ENCODE measurements around the gene CIC.

CIC gene

DNA sequence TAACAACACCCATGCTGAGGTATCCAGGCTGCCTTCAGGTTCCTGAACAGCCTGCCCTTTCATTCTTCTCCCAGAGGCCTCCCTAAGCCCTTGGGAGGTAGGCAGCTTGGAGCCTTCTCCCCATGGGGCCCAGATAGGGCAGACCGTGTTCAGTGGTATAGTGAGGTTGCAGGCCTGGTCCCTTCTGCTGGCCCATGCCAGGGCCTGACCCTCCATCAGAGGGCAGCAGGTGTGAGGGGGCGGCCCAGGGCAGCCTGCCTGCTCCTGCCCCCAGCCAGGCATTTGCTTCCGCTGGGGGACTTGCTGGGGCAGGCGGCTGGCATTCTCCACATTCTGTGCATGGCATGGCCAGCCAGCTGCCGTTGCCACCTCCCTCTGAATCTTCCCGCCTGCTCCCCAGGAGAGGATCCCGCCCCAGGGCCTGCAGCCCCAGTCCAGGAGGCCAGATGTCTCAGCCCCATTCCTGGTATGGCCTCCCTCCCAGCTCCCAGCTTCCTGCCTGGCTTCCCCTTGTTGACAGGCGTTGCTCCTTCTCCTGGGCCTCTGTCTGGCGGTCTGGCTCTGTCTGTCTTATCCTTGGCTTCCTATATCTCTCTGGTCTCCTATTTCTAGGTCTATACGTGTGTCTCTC, 8.9 kb downstream of the CIC start:
- ATAC-seq (no peak), DNase-seq (no peak)

DNA sequence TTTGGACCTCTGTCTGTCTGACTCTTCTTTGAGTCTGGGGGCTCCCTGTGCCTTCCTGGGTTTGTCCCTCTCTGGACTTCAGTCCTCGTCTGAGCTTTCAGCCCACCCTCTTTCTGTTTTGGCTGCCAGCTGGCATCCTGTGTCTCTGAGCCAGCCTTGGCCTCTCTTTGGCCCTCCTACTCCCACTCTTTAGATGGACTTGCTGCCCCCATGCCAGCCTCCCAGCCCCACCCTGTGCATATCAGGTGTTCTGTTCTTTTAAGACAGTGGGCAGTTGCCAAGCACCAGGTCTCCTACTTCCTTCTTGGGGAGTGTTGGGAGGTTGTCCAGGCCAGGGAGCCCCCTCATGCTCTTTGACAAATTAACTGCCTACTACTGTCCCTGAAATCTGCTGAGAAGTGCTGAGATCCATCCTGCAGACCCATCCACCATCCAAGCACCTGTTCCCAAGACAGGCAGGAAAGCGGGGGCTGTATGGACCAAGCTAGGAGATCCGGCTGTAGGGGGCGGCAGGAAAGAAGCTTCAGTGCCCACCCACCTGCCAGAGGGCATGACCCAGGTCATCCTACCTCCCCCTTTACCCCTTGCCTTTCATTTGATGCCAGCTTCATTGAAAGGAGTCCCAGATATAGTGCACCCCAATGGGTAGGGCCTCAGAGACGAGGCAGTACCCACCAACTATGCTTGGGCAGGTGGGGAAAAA, 9.6 kb downstream of the CIC start:
- no peak for ATAC-seq
- DNase-seq = no peak

DNA sequence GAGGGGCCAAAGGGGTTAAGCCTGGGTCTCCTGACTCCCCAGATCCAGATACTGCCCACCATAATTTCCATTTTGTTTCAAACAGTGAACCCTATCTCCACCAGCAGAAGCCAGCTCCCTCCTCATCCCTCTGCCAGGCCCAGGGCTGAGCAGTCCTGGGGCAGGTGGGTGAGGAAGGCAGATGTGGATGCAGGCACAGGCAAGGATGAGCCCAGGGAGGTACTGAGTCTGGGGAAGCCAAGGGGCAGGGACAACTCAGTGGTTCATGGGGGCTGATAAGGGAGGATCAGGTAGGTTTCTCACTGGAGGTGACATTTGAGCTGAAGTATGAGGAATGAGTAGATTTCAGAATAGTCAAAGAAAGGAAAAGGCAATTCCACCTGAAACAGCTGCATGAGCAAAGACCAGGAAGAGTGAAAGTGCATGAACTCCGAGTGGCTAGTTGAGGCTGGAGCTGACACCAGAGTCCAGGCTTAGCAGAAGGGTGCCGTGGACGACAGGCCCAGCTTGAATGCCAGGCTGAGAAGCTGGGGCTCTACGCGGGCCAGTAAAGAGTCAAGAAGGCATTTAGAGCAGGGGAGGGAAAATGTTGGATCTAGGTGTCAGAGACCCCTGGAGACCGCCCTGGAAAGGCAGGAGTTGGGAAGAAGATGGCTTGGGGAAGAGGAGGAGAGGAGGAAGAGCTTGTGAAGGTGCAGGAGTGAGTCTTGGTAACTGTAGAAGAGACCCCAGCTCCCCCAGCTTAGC, 10.3 kb downstream of the CIC start:
- ATAC-seq (no peak), DNase-seq (no peak)

DNA sequence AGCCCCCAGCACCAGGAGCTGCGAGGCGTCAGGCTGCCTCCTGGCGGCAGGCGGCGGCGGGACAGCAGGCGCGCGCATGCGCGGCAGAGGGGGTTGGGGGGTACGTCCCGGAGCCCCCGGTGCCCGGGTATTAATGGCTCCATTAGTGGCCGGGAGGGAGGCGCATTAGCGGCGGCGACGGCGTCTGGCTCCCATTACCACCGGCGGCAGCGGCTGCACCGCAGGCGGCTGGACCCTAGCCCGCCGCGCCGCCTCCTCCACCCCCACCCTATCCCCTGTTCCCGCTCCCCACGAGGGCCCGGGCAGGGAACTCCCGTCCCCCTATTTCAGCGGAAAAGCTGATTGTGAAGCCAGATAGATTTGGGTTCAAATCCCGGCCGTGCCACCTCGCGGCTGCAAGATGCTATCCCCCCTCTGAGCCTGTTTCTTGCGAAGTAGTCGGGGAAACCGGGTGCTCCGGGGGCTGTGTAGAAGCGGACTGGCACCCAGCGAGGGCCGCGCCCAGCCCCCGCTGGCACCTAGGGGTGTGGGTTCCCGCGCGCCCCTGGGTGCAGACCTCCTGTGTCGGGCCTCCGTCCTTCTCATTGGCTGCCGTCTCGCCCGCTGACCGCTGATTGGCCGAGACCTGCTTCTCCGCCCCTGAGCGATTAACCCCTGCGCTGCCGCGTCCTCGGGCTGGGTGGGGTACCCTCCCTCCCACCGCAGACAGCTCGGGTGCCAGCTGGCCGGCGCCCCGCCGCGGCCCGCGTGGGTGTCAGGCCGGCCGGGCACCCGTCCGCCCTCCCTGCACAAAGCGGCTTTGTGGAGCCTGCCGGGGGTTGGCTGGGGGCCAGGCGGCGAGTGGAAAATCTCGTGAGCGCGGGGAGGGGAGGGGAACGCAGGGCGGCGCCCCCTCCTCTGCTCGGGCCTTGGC, 11.1 kb downstream of the CIC start:
- DNase-seq = peak; percentile 91

DNA sequence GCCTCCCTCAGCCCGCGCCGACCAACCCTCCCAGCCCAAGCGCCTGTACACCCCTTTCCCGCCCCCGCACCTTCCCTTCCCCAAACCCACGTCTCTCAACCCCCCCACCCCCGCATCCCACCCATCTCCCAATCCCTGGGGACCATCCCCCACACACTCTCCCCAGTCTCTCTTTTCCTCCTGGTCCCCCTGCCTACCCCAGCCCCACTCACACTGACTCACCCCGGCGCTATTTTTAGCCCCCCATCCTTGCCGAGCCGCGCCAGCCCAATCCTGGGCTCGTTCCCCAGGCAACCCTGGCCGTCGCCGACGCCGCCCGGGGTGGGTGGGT, 11.7 kb downstream of the CIC start:
- peak; percentile 56 for DNase-seq
- ATAC-seq = no peak

More for the DNA sequence above, 11.1 kb downstream of the CIC start:
- peak; percentile 44 for ATAC-seq

- peak; percentile 47 for DNase-seq
- no peak for ATAC-seq
Measured at GRCh38 chr19:42281146-42281826, 12.2 kb downstream of the CIC start.

DNA sequence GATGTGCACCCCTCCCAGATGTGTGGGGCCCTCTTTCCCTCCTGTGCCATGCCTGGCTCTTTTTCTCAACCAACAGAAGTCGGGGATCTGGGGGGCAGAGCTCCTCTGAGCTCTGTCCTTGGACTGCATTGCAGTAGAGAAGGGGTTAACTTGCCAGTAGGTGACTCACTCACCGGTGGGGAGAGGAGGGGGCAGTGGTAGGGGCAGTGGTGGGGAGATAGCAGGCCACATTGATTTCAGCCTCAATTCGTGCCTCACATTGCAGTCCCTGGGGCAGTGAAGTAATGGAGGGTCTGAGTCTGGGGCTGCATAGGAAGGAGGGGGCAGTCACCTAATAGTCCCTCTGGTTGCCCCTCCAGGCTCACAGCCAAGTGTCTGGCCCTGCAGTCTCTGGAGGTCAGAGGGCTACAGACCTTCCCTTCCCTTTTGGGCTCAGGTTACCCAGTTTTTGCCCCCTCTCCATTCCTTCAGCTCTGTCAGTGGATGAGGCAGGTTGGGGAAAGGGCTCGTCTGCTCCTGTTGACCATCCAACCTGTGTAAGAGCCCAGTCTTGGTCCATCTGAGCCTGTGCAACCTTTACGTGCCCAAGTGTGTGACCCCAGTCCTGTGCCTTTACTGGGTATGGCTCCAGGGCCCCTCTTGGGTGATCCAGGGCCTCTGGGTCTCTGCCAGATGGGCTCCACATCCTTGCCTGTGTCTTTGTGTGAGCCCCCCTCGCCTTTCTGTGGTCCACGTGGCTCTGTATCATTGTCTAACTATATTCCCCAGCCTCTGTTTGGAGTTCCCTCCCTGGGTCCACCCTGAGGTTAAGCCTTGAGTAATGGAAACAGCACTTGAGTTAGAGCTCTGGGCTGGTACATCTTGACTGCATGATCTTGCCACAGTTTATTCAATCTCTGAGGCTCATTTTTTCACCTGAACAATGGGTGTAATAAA, 13.0 kb downstream of the CIC start:
- DNase-seq (peak; percentile 39), ATAC-seq (no peak)

GRCh38 chr19:42282819-42283187, 13.8 kb downstream of the CIC start:
- peak; percentile 0 for ATAC-seq
- no peak for DNase-seq

GRCh38 chr19:42283188-42284065, 14.4 kb downstream of the CIC start:
- DNase-seq = peak; percentile 97
- peak; percentile 64 for ATAC-seq

- peak; percentile 82 for DNase-seq
- ATAC-seq = peak; percentile 6
Measured at GRCh38 chr19:42284066-42284501, 15.0 kb downstream of the CIC start.

DNA sequence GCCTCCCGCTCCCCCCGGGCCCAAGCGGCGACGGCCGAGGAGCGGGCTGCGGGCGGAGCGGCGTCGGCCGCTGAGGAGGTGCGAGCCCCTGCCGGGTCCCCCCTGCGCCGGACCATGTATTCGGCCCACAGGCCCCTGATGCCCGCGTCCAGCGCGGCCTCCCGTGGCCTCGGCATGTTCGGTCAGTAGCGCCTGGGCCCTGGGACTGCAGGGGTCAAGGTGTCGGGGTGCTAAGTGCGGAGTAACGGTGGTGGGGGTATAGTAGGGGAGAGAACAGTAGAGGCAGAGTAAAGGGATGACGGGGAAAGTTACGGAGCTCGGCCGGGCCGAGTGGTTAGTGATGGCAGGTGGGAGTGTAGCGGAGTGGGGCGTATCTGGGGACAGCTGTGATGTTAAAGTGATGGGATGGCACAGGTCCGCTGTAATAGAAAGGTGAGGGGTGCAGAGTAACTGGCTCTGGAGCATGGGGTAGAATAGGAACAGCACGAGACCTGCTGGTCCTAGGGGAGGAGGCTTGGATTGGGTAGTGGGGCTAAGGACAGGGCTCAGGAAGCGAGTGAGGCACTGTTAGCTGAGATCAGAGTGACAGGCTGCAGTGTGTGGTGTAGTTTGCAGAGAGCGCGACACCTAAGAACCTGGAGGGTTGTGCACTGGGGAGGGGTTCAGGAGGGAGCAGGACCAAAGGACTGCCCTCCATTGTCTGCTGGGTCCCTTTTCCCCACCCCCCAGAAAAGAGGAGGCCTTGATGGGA, 15.7 kb downstream of the CIC start:
- ATAC-seq (no peak), DNase-seq (no peak)

- DNase-seq (no peak), ATAC-seq (no peak)
Measured at GRCh38 chr19:42285541-42285941, 16.5 kb downstream of the CIC start.

- no peak for DNase-seq
- ATAC-seq = no peak
Measured at GRCh38 chr19:42285988-42286348, 16.9 kb downstream of the CIC start.

DNA sequence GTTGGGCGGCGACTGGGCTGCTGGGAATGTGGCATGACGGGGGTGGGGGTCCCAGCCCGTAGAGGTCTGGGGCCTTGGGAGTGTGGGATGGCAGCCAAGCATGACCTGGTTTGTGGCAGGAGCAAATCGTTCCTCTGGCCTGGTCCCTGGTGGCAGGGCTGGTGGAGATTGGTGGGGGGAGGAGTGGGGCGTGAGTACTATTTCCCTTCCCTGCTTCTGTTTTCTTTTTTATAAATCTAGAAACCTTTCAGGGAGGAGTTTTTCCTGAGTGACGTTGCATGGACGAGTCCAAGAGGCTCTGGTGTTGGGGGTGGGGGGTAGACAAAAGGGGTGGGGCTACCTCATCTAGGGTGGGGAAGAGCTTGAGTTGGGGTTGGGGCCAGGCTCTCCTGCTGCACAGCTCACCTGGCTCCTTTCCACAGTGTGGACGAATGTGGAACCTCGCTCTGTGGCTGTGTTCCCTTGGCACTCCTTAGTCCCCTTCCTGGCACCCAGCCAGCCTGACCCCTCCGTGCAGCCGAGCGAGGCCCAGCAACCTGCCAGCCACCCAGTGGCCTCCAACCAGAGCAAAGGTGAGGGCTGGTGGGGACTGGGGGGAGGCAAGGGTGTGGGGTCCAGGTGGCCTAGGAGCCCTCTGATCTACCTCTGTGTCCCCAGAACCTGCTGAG, 17.4 kb downstream of the CIC start:
- ATAC-seq (no peak), DNase-seq (no peak)

DNA sequence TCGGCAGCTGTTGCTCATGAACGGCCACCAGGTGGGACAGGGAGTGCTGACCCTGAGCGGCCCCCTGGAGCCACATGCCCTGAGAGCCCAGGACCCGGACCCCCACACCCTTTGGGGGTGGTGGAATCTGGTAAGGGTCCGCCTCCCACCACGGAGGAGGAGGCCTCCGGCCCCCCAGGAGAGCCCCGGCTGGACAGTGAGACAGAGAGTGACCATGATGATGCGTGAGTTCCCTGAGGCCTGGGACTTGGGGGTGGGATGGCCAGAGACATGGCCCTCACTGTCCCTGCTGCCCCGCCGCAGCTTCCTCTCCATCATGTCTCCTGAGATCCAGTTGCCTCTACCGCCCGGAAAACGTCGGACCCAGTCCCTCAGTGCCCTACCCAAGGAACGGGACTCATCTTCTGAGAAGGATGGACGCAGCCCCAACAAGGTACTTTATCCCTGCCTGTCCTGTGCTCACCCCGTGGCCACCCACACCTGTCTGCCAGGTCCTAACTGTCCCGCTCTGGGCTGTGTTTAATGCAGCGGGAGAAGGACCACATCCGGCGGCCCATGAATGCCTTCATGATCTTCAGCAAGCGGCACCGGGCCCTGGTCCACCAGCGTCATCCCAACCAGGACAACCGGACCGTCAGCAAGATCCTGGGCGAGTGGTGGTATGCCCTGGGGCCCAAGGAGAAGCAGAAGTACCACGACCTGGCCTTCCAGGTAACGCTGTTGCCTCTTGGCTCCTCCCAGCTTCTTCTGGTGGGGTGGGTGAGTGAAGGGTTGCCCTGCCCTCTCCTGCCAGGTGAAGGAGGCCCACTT, 18.2 kb downstream of the CIC start:
- ATAC-seq (no peak), DNase-seq (no peak)

DNA sequence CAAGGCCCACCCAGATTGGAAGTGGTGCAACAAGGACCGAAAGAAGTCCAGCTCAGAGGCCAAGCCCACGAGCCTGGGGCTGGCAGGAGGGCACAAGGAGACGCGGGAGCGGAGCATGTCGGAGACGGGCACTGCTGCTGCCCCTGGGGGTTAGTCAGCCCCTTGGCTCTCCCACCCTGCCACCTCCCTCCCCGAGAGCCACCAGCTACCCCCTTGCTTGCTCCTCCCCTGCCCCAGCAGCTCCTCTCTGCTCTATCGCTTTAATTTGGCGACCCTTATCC, 18.7 kb downstream of the CIC start:
- no peak for ATAC-seq
- DNase-seq = no peak

GRCh38 chr19:42288387-42288786, 19.3 kb downstream of the CIC start:
- DNase-seq = no peak
- ATAC-seq = no peak
